BE2C (cell line): Measurements from ENCODE around the gene CAMK1D.

Experiments
- DNase-seq: peaks from one replicate; pipeline ENCODE4 v3.0.0-alpha.2; 2020
- H3K27me3 ChIP-seq: fragments of 250-450 bp; sonication (Bioruptor Pico); 2 replicates; pipeline ENCODE4 v1.5.1; 2020; ENCODE audit warnings: mild to moderate bottlenecking
- H3K36me3 ChIP-seq: fragments of 250-450 bp; sonication (Bioruptor Pico); 2 replicates; pipeline ENCODE4 v1.5.1; 2020; ENCODE audit warnings: mild to moderate bottlenecking
- H3K4me1 ChIP-seq: fragments of 250-450 bp; sonication (Bioruptor Pico); 2 replicates; pipeline ENCODE4 v1.5.1; 2020
- H3K4me3 ChIP-seq: 2 replicates; pipeline ENCODE4 v1.5.1; 2011; ENCODE audit warnings: low read depth, low read length
- H3K9me3 ChIP-seq: fragments of 250-450 bp; sonication (Bioruptor Pico); 2 replicates; pipeline ENCODE4 v1.5.1; 2020
- TF ChIP-seq, protein P1 (sequence below): IDR thresholded peaks from 2 replicates; pipeline ENCODE4 v1.5.1; 2012; ENCODE audit warnings: mild to moderate bottlenecking, low read depth, low read length

Gene CAMK1D

DNA sequence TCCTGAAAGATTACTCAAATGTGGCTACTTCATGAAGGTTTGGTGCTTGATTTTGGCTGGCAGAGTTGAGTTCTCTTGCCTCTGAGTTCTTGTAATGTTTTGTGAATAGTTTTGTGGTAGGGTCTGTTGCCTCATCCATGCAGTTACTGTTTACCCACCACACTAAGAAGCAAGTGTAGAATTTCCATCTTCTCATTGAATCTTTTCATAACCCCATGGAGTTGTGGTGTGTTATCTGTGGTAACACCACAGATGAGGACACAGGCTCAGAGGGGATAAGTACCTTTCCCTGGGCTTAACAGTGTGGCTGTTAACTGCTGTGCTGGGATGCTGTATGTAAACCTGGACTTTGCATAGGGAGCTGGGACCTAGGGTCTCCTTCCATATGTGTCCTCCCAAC is 186.3 kb downstream of the CAMK1D start:
- TF ChIP-seq, protein P1, sequence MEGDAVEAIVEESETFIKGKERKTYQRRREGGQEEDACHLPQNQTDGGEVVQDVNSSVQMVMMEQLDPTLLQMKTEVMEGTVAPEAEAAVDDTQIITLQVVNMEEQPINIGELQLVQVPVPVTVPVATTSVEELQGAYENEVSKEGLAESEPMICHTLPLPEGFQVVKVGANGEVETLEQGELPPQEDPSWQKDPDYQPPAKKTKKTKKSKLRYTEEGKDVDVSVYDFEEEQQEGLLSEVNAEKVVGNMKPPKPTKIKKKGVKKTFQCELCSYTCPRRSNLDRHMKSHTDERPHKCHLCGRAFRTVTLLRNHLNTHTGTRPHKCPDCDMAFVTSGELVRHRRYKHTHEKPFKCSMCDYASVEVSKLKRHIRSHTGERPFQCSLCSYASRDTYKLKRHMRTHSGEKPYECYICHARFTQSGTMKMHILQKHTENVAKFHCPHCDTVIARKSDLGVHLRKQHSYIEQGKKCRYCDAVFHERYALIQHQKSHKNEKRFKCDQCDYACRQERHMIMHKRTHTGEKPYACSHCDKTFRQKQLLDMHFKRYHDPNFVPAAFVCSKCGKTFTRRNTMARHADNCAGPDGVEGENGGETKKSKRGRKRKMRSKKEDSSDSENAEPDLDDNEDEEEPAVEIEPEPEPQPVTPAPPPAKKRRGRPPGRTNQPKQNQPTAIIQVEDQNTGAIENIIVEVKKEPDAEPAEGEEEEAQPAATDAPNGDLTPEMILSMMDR, result no peak
- Histone ChIP-seq H3K4me1 (peaks cover 3% of the 10 kb centered on the region), H3K36me3 (no peaks in the 10 kb centered on the region), H3K9me3 (no peaks in the 10 kb centered on the region), H3K4me3 (no peak overlapping the region), H3K27me3 (no peaks in the 10 kb centered on the region)
- no peak for DNase-seq

DNA sequence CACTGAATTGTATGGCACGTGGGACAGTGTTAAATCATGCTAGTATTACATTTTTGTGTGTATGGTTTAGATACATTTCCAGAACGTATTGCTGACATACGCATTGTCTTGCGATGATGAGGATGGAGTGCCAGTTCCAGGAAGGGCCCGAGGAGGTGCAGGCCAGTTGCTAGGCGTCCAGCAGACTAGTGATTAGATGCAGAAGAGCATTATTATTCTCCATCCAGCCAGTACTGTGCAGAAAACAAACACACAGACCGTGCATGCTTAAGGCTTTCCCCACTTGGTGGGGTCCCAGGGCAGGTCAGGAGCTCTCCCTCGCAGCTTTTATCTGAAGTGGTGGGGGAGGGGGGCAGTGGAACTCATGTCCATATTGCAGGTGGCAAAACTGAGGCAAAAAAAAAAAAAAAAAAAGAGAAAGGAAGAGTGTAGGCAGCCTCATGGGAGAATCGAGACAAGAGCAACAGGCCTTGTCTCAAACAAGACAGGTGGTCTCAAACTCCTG is 189.2 kb downstream of the CAMK1D start:
- DNase-seq, result no peak
- H3K9me3 ChIP-seq, result no peaks in the 10 kb centered on the region
- no peaks in the 10 kb centered on the region for H3K36me3 ChIP-seq
- H3K4me3 ChIP-seq, result no peak overlapping the region
- no peaks in the 10 kb centered on the region for H3K4me1 ChIP-seq
- TF ChIP-seq, protein P1, result no peak
- H3K27me3 ChIP-seq, result no peaks in the 10 kb centered on the region

DNA sequence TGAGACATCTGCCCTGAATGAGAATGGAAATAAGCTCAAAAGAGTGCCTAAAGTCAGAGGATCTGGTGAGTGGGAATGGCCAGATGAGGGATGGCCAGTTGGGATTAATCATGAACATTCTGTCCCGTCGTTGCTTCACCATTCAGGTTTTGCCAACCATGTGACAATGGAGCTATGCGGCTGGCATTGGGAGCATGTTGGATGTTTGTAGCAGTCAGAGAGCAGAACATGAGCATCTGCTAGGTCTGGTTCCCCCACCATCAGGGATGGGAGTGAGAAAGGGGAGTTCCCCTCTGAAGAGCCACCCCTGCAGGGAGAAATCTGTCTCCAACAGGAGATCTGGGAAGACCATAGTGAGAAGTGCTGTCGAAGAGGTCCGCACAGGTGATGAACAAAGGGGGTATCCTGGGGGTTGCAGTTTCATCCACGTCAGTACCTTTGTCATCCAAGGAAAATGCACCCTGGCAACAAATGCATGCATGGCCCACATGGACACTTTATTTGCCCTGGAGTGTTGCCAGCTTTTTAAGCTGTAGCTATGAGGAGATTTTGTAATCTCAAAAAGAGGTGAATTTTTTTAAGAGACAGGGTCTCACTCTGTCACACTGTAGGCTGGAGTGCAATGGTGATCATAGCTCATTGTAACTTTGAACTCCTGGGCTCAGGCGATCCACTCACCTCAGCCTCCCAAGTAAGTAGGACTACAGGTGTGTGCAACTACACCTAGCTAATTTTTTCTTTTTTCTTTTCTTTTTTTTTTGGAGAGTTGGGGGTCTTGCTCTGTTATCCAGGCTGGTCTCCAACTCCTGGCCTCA is 190.2 kb downstream of the CAMK1D start:
- no peak overlapping the region for H3K4me3 ChIP-seq
- TF ChIP-seq, protein P1, result no peak
- H3K9me3 ChIP-seq, result no peaks in the 10 kb centered on the region
- no peaks in the 10 kb centered on the region for H3K36me3 ChIP-seq
- no peaks in the 10 kb centered on the region for H3K27me3 ChIP-seq
- no peak for DNase-seq
- H3K4me1 ChIP-seq, result no peaks in the 10 kb centered on the region

DNA sequence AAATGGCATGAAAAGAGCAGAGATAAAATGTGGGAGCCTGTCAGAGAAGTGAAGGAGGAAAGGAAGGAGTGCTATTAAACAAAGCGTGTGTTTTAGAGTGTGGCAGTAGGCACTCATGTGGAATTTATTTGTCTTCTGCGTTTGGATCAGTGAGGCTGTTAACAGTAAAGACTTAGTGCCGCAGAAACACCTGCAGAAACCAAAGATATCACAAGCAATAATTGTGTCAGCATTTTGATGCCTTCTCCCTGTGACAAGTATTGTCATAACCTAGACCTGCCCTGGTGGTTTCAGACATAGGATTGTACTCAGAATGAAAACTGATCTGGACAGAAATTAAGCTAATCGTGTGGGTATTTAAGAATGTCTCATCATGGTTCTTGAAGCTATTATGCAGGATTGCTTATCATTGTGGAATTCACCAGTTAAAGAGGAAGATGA is 191.0 kb downstream of the CAMK1D start:
- no peaks in the 10 kb centered on the region for H3K4me1 ChIP-seq
- no peak for DNase-seq
- TF ChIP-seq, protein P1, result no peak
- no peaks in the 10 kb centered on the region for H3K36me3 ChIP-seq
- no peaks in the 10 kb centered on the region for H3K27me3 ChIP-seq
- H3K4me3 ChIP-seq, result no peak overlapping the region
- H3K9me3 ChIP-seq, result no peaks in the 10 kb centered on the region

DNA sequence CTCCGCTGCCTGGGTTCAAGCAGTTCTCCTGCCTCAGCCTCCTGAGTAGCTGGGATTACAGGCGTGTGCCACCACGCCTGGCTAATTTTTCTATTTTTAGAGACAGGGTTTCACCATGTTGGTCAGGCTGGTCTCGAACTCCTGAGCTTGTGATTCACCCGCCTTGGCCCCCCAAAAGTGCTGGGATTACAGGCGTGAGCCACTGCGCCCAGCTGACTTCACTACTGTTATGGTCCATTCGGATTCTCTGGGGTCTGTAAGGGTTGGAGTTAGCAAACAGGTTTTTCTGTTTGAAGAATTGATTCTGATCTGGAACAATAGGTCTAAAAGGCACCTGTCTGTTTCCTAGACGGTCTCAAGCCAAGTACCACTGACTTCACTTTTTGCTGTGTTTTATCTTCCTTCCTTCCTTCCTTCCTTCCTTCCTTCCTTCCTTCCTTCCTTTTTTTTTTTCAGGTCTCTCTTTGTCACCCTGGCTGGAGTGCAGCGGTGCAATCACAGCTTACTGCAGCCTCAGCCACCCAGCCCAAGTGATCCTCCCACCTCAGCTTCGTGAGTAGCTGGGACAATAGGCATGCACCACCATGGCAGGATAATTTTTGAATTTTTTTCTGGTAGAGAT is 192.2 kb downstream of the CAMK1D start:
- Histone ChIP-seq H3K9me3 (no peaks in the 10 kb centered on the region), H3K4me3 (no peak overlapping the region), H3K4me1 (no peaks in the 10 kb centered on the region), H3K36me3 (no peaks in the 10 kb centered on the region), H3K27me3 (no peaks in the 10 kb centered on the region)
- DNase-seq, result no peak
- TF ChIP-seq, protein P1, result no peak

DNA sequence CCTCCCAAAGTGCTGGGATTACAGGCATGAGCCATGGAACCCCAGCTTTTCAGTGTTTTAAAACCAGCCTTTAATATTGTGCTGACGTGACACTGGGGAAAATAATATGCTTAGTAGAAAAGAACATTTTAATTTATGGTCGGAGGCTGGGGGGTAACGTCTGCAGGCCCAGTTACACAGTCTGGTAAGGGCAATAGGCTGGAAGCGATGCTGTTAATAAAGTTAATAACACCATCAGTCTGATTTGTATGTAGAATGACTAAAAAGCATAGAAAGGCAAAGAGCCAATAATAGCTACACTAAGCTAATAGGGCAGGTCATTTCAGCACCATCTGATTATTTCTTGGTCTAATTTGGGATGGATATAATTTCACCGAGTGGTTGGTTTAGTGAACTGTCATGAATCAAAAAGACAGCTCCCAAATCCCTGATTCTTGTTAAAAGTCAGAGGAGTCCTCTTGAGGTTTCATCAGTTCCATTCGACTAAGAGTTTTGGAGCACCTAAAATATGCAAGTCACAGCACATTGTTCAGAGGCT is 192.9 kb downstream of the CAMK1D start:
- no peak for DNase-seq
- Histone ChIP-seq H3K4me3 (no peak overlapping the region), H3K27me3 (no peaks in the 10 kb centered on the region), H3K4me1 (no peaks in the 10 kb centered on the region), H3K9me3 (no peaks in the 10 kb centered on the region), H3K36me3 (no peaks in the 10 kb centered on the region)
- TF ChIP-seq, protein P1, result no peak
